Liver (tissue), 9 donors: ENCODE measurements around the gene DCC. TPM values are rescaled to one million over a fixed set of nuclear protein-coding genes. Genes with fewer than 3 reads are reported as not detected.

ENCODE experiments used
- DNase-seq: peaks from one replicate; pipeline ENCODE4 v3.0.0-alpha.2; 2017; ENCODE audit warnings: low spot score
- H3K27ac ChIP-seq, 2 donors: one replicate each; pipeline ENCODE4 v1.7.0; 2013; ENCODE audit warnings: inconsistent platforms in 2 of 2, low read length in 2 of 2, control low read depth in 1 of 2, low read depth in 1 of 2, mild to moderate bottlenecking in 1 of 2
- H3K27me3 ChIP-seq, 4 donors: one replicate each; pipeline versions ENCODE4 v1.6.1 to v1.7.0; 2013; ENCODE audit warnings: low read length in 3 of 4, inconsistent platforms in 1 of 4, mild to moderate bottlenecking in 1 of 4, moderate library complexity in 1 of 4; ENCODE audit not compliant: control insufficient read depth in 4 of 4, insufficient read depth in 4 of 4
- H3K36me3 ChIP-seq, 4 donors: one replicate each; pipeline versions ENCODE4 v1.6.1 to v1.7.0; 2013; ENCODE audit warnings: low read length in 3 of 4, mild to moderate bottlenecking in 3 of 4, low read depth in 1 of 4, moderate library complexity in 1 of 4; ENCODE audit not compliant: control insufficient read depth in 4 of 4, insufficient read depth in 3 of 4
- H3K4me1 ChIP-seq, 4 donors: one replicate each; pipeline versions ENCODE4 v1.6.1 to v1.7.0; 2013; ENCODE audit warnings: low read length in 3 of 4, mild to moderate bottlenecking in 3 of 4, moderate library complexity in 1 of 4; ENCODE audit not compliant: control insufficient read depth in 4 of 4, insufficient read depth in 4 of 4
- H3K4me3 ChIP-seq, 3 donors: one replicate each; pipeline versions ENCODE4 v1.6.1 to v1.7.0; 2013; ENCODE audit warnings: low read length in 3 of 3, control low read depth in 1 of 3, low read depth in 1 of 3, mild to moderate bottlenecking in 1 of 3
- H3K9ac ChIP-seq, 2 donors: one replicate each; pipeline ENCODE4 v1.7.0; 2013; ENCODE audit warnings: low read length in 2 of 2, mild to moderate bottlenecking in 2 of 2, moderate library complexity in 2 of 2, control low read depth in 1 of 2, low read depth in 1 of 2
- H3K9me3 ChIP-seq, 4 donors: one replicate each; pipeline versions ENCODE4 v1.6.1 to v1.7.0; 2013; ENCODE audit warnings: low read length in 3 of 4; ENCODE audit not compliant: control insufficient read depth in 4 of 4
- ATF3 ChIP-seq: IDR thresholded peaks from 2 replicates; pipeline ENCODE4 v1.6.1; 2016; ENCODE audit warnings: antibody characterized with exemption
- CTCF ChIP-seq: fragments of 150-350 bp; IDR thresholded peaks from 2 replicates; pipeline ENCODE4 v1.5.1; 2017; ENCODE audit warnings: improper control_type of control experiment, low read depth, low read length; ENCODE audit not compliant: missing input control
- EGR1 ChIP-seq, 2 donors: IDR thresholded peaks; 2 replicates each; pipeline ENCODE4 v1.6.1; 2016 to 2018; ENCODE audit warnings: antibody characterized with exemption in 2 of 2, low read depth in 2 of 2
- FOXA1 ChIP-seq: IDR thresholded peaks from 2 replicates; pipeline ENCODE4 v1.6.1; 2016; ENCODE audit warnings: antibody characterized with exemption
- FOXA2 ChIP-seq: IDR thresholded peaks from 2 replicates; pipeline ENCODE4 v1.6.1; 2016; ENCODE audit warnings: antibody characterized with exemption
- GABPA ChIP-seq, 2 donors: IDR thresholded peaks in 1 of 2; conservative IDR thresholded peaks in 1 of 2; 2 replicates each; pipeline ENCODE4 v1.6.1; 2016; ENCODE audit warnings: antibody characterized with exemption in 2 of 2, mild to moderate bottlenecking in 1 of 2, moderate library complexity in 1 of 2
- HNF4A ChIP-seq, 2 donors: conservative IDR thresholded peaks; 2 replicates each; pipeline ENCODE4 v1.6.1; 2016; ENCODE audit warnings: antibody characterized with exemption in 2 of 2, mild to moderate bottlenecking in 2 of 2
- HNF4G ChIP-seq: IDR thresholded peaks from 2 replicates; pipeline ENCODE4 v1.6.1; 2016; ENCODE audit warnings: antibody characterized with exemption
- JUND ChIP-seq, 2 donors: IDR thresholded peaks; 2 replicates each; pipeline ENCODE4 v1.6.1; 2016; ENCODE audit warnings: antibody characterized with exemption in 2 of 2
- NR2F2 ChIP-seq: IDR thresholded peaks from 2 replicates; pipeline ENCODE4 v1.6.1; 2016; ENCODE audit warnings: antibody characterized with exemption
- RAD21 ChIP-seq, 2 donors: IDR thresholded peaks; 2 replicates each; pipeline ENCODE4 v1.6.1; 2016; ENCODE audit warnings: antibody characterized with exemption in 2 of 2, mild to moderate bottlenecking in 2 of 2
- RXRA ChIP-seq, 2 donors: IDR thresholded peaks; 2 replicates each; pipeline ENCODE4 v1.6.1; 2017 to 2018; ENCODE audit warnings: antibody characterized with exemption in 2 of 2, mild to moderate bottlenecking in 1 of 2
- SP1 ChIP-seq: IDR thresholded peaks from 2 replicates; pipeline ENCODE4 v1.6.1; 2018; ENCODE audit warnings: antibody characterized with exemption, mild to moderate bottlenecking
- TAF1 ChIP-seq: conservative IDR thresholded peaks from 2 replicates; pipeline ENCODE4 v1.6.1; 2016; ENCODE audit warnings: antibody characterized with exemption, mild to moderate bottlenecking
- YY1 ChIP-seq: IDR thresholded peaks from 2 replicates; pipeline ENCODE4 v1.6.1; 2016; ENCODE audit warnings: antibody characterized with exemption, mild to moderate bottlenecking
- WGBS: extraction: QIAGEN DNeasy Blood & Tissue Kit; methylation state at CpG from one replicate; pipeline ENCODE4 v1.1.7; 2013; 5-methylcytosine and 5-hydroxymethylcytosine counted together
- polyA plus RNA-seq, 2 donors: library from polyadenylated mRNA; stranded (reverse) in 1 of 2; unstranded in 1 of 2; fragments of 200-250 nt in 1 of 2; fragments of >200 nt in 1 of 2; fragmentation: Nextera tagmentation in 1 of 2; extraction: Ambion mirVana in 1 of 2; gene quantifications; one replicate each; pipeline versions ENCODE4 v1.2.1 to v1.2.3, GENCODE V29; 2013 to 2015
- total RNA-seq, 2 donors: library from RNA; depleted of rRNA; stranded (reverse); fragments of >200 nt; gene quantifications; one replicate each; pipeline ENCODE4 v1.2.3, GENCODE V29; 2014
- TF ChIP-seq, protein P1 (sequence below): IDR thresholded peaks from 2 replicates; pipeline ENCODE4 v1.6.1; 2016; ENCODE audit warnings: antibody characterized with exemption
- TF ChIP-seq, protein P2 (sequence below): IDR thresholded peaks from 2 replicates; pipeline ENCODE4 v1.6.1; 2016; ENCODE audit warnings: antibody characterized with exemption
- donor health status: healthy.
- donor health status: healthy.
- donor health status: healthy.
- donor health status: healthy.
- donor health status: healthy.

The DCC gene
- total and polyA plus RNA-seq, 4 donors: under 0.01 to 0.03 TPM; not detected in 2

GRCh38 chr18:53486296-53486695 lies 1146.3 kb downstream of the DCC start:
- Histone ChIP-seq H3K27ac (no peak overlapping the region), H3K36me3 (no peaks in the 10 kb centered on the region), H3K27me3 (peaks cover 0 to 2% (median 0%) of the 10 kb centered on the region in 4 donors), H3K4me3 (no peak overlapping the region), H3K9ac (no peak overlapping the region), H3K9me3 (no peaks in the 10 kb centered on the region), H3K4me1 (no peaks in the 10 kb centered on the region)
- TF ChIP-seq SP1 (no peak), ATF3 (no peak), HNF4G (no peak), CTCF (no peak), GABPA (IDR thresholded peaks at IDR 0.05 in 1 of 2, conservative IDR thresholded peaks at IDR 0.05 in 1 of 2) (no peak), RXRA (IDR thresholded peaks at IDR 0.05) (no peak)
- TF ChIP-seq, protein P1, sequence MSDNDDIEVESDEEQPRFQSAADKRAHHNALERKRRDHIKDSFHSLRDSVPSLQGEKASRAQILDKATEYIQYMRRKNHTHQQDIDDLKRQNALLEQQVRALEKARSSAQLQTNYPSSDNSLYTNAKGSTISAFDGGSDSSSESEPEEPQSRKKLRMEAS: no peak
- no peak for DNase-seq
- WGBS: 56% methylated on average over 3 of the region's 3 CpGs

- H3K9me3 ChIP-seq: no peaks in the 10 kb centered on the region
- H3K36me3 ChIP-seq: no peaks in the 10 kb centered on the region
- no peak overlapping the region for H3K4me3 ChIP-seq
- peaks cover 0 to 2% (median 0%) of the 10 kb centered on the region in 4 donors for H3K27me3 ChIP-seq
- TF ChIP-seq HNF4G: no peak
- TF ChIP-seq CTCF: no peak
- no peak for TF ChIP-seq TAF1
- no peak for TF ChIP-seq ATF3
- TF ChIP-seq NR2F2: no peak
- TF ChIP-seq RXRA (IDR thresholded peaks at IDR 0.05): no peak
- TF ChIP-seq HNF4A (conservative IDR thresholded peaks at IDR 0.05): no peak
- no peak for TF ChIP-seq FOXA1
- no peak for TF ChIP-seq YY1
- no peak for TF ChIP-seq FOXA2
- no peaks in the 10 kb centered on the region for H3K4me1 ChIP-seq
- H3K27ac ChIP-seq: no peak overlapping the region
- no peak overlapping the region for H3K9ac ChIP-seq
- no peak for DNase-seq
- WGBS: 36% methylated on average over 3 of the region's 3 CpGs
Measured at GRCh38 chr18:53489266-53489665, 1149.3 kb downstream of the DCC start.

- no peak overlapping the region for H3K27ac ChIP-seq
- peaks cover 0 to 2% (median 0%) of the 10 kb centered on the region in 4 donors for H3K27me3 ChIP-seq
- DNase-seq: no peak
- no peaks in the 10 kb centered on the region for H3K36me3 ChIP-seq
- H3K9me3 ChIP-seq: no peaks in the 10 kb centered on the region
- H3K4me1 ChIP-seq: no peaks in the 10 kb centered on the region
- 75% methylated on average over 2 of the region's 2 CpGs for WGBS
- no peak overlapping the region for H3K9ac ChIP-seq
- H3K4me3 ChIP-seq: no peak overlapping the region
- TF ChIP-seq, protein P2, sequence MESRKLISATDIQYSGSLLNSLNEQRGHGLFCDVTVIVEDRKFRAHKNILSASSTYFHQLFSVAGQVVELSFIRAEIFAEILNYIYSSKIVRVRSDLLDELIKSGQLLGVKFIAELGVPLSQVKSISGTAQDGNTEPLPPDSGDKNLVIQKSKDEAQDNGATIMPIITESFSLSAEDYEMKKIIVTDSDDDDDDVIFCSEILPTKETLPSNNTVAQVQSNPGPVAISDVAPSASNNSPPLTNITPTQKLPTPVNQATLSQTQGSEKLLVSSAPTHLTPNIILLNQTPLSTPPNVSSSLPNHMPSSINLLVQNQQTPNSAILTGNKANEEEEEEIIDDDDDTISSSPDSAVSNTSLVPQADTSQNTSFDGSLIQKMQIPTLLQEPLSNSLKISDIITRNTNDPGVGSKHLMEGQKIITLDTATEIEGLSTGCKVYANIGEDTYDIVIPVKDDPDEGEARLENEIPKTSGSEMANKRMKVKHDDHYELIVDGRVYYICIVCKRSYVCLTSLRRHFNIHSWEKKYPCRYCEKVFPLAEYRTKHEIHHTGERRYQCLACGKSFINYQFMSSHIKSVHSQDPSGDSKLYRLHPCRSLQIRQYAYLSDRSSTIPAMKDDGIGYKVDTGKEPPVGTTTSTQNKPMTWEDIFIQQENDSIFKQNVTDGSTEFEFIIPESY: no peak
- TF ChIP-seq HNF4A (conservative IDR thresholded peaks at IDR 0.05) (no peak), JUND (IDR thresholded peaks at IDR 0.05) (no peak), NR2F2 (no peak), YY1 (no peak), ATF3 (no peak), EGR1 (IDR thresholded peaks at IDR 0.05; ENCODE audit: low read depth in 2 of 2) (no peak), RAD21 (IDR thresholded peaks at IDR 0.05) (no peak), TAF1 (no peak), RXRA (IDR thresholded peaks at IDR 0.05) (no peak)
- TF ChIP-seq, protein P1: no peak
Measured at GRCh38 chr18:53490019-53490418, 1150.0 kb downstream of the DCC start.
